ENCODE data around the gene NBR1. TPM values are rescaled to one million over a fixed set of nuclear protein-coding genes. Genes with fewer than 3 reads are reported as not detected.

NBR1 gene
- total and polyA plus RNA-seq, 2 of the 8 experiments (the other 6 are each of a cell fraction or from before 2014, with no cell fraction given) = 13.5 to 36.0 TPM

DNA sequence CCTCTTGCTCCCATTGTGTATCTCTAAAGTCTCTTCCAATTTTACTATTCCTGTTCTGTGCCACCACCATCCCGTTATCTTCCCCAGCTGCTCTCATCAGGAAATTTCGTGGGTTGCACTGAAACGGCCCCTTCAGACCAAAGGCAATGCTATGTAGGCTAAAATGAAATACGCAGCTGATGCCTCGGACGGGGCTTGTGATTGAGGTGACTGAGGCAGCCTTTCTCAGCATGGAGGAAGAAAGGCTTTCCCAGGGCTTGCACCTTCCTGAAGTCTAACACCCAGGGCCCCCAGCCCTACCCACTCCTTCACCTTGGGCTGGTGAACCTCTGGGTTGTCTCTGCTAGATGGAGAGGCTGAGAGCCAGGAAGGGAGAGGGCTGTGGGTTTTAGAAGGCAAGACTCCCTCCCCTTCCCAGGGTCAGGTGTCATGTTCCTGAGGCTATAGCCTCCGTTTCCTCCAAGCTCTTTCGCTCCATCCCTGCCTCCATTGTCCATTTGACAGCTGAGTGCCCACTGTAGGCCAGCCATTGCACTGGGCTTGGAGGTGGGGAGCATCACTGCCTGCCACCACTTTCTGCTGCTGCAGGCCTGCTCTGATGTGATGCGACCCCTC lies 49.6 kb downstream of the NBR1 start:
- no peak overlapping the region for H4K91ac ChIP-seq (replicated peaks; ENCODE audit: insufficient read length, low read length)
- ChIA-PET CTCF (ENCODE audit: partially characterized antibody) (interaction anchor here (0.6 kb wide), 2 partner anchors 370 to 524 kb away, joined by 3 to 4 read pairs; no protein-coding TSS in a partner anchor), POLR2A (ENCODE audit: partially characterized antibody) (interaction anchor here (1.6 to 10.3 kb wide), 3 partner anchors 9 to 223 kb away, joined by 3 to 123 read pairs (median 5); partner anchors contain the start of genes RPL27 and TMEM106A)
- no peak overlapping the region for H3K4me3 ChIP-seq (ENCODE audit: extremely low read depth in 1 of 4, insufficient read depth in 2 of 4, low read depth in 3 of 4, low read length in 4 of 4)
- no peak overlapping the region for H3K9ac ChIP-seq (replicated peaks in 1 of 4; ENCODE audit: extremely low read depth in 1 of 4, low read depth in 3 of 4, low read length in 3 of 4)
- no peaks in the 10 kb centered on the region for H3K4me1 ChIP-seq (replicated peaks in 1 of 4; ENCODE audit: control insufficient read depth in 3 of 4, insufficient read depth in 4 of 4, low read length in 3 of 4)
- no peak overlapping the region for H3K4ac ChIP-seq (replicated peaks; ENCODE audit: insufficient read length, low read depth, low read length)
- H3K79me1 ChIP-seq (ENCODE audit: low read depth, low read length) = no peaks in the 10 kb centered on the region
- no peak overlapping the region for H2BK12ac ChIP-seq (ENCODE audit: low read depth, low read length)
- peaks cover 0 to 2% (median 0%) of the 10 kb centered on the region in 4 experiments; a peak in 1 of 8 replicates for H3K36me3 ChIP-seq (ENCODE audit: control insufficient read depth in 2 of 4, insufficient read depth in 4 of 4, low read length in 3 of 4)
- no peak overlapping the region for H2BK5ac ChIP-seq (ENCODE audit: low read depth, low read length)
- DNase-seq (ENCODE audit: low read depth in 1 of 2, low spot score in 2 of 2) (peak in 1 of 2 experiments; percentile 30), FAIRE-seq (no peak)
- H2BK120ac ChIP-seq (replicated peaks; ENCODE audit: low read depth, low read length) = no peak overlapping the region
- H4K20me1 ChIP-seq (replicated peaks in 1 of 2; ENCODE audit: control insufficient read depth in 1 of 2, insufficient read depth in 2 of 2, low read length in 2 of 2) = no peaks in the 10 kb centered on the region
- no peak overlapping the region for H4K5ac ChIP-seq (ENCODE audit: insufficient read length, low read depth, low read length)
- H3K4me2 ChIP-seq (ENCODE audit: insufficient read depth in 1 of 2, low read depth in 2 of 2, low read length in 2 of 2) = no peak overlapping the region
- no peak overlapping the region for H3K27ac ChIP-seq (ENCODE audit: low read depth, low read length)
- no peaks in the 10 kb centered on the region; the same call in 1 of the 2 replicates for H3K23me2 ChIP-seq (ENCODE audit: low read depth, low read length)
- H3K79me2 ChIP-seq (ENCODE audit: control insufficient read depth in 1 of 2, insufficient read depth in 2 of 2, low read length in 2 of 2) = no peaks in the 10 kb centered on the region
- WGBS, 2 experiments (ENCODE audit: extremely low coverage in 1 of 2, insufficient coverage in 1 of 2, insufficient read length in 1 of 2, insufficient replicate concordance in 2 of 2, low coverage in 1 of 2, low lambda C conversion rate in 2 of 2, missing lambda C conversion rate in 1 of 2) = 91% methylated on average over 9 of the region's 9 CpGs; no CpG with 5 or more reads in 1 of the 2 experiments
- no peak overlapping the region for H2AK5ac ChIP-seq (ENCODE audit: low read depth, low read length)
- no peak overlapping the region for H2BK15ac ChIP-seq (ENCODE audit: low read length)
- H3K18ac ChIP-seq (ENCODE audit: extremely low read depth, low read length) = no peak overlapping the region
- no peaks in the 10 kb centered on the region; a peak in 1 of 4 replicates for H3K9me3 ChIP-seq (ENCODE audit: insufficient read depth in 2 of 2, low read depth in 1 of 2, low read length in 1 of 2)
- H2BK20ac ChIP-seq (ENCODE audit: low read length) = no peak overlapping the region
- H3K23ac ChIP-seq (ENCODE audit: insufficient read length) = no peak overlapping the region
- H4K8ac ChIP-seq (ENCODE audit: extremely low read depth, insufficient read depth, low read length) = no peak overlapping the region
- H3K56ac ChIP-seq (replicated peaks; ENCODE audit: insufficient read length, low read depth, low read length) = no peak overlapping the region
- no peak overlapping the region for H2AFZ ChIP-seq (ENCODE audit: low read length)
- H3K27me3 ChIP-seq (replicated peaks in 1 of 4; ENCODE audit: control insufficient read depth in 3 of 4, extremely low read depth in 1 of 4, insufficient read depth in 3 of 4, low read length in 3 of 4) = no peaks in the 10 kb centered on the region
- no peak overlapping the region for H3K14ac ChIP-seq (ENCODE audit: insufficient read length)
- TF ChIP-seq JUN (IDR thresholded peaks at IDR 0.05; ENCODE audit: low read depth, low read length) (no peak), EGR1 (IDR thresholded peaks at IDR 0.05; ENCODE audit: borderline replicate concordance, low read depth, low read length) (no peak), CHD2 (IDR thresholded peaks at IDR 0.05; ENCODE audit: low read length) (no peak), PHF8 (conservative IDR thresholded peaks at IDR 0.05; ENCODE audit: low read depth, low read length) (no peak), NRF1 (IDR thresholded peaks at IDR 0.05; ENCODE audit: low read depth, low read length) (no peak), SUZ12 (IDR thresholded peaks at IDR 0.05; ENCODE audit: low read length) (no peak), BCL11A (IDR thresholded peaks at IDR 0.05; ENCODE audit: low read depth in 2 of 2, low read length in 2 of 2) (no peak), BRCA1 (IDR thresholded peaks at IDR 0.05; ENCODE audit: low read depth, low read length) (no peak), KDM5A (IDR thresholded peaks at IDR 0.05; ENCODE audit: low read length) (no peak), POLR2A (IDR thresholded peaks at IDR 0.05; ENCODE audit: control extremely low read depth in 1 of 2, low read depth in 2 of 2, low read length in 2 of 2) (no peak), GTF2F1 (IDR thresholded peaks at IDR 0.05; ENCODE audit: borderline replicate concordance, low read depth, low read length) (no peak), CEBPB (IDR thresholded peaks at IDR 0.05; ENCODE audit: low read depth, low read length) (no peak), EZH2 (IDR thresholded peaks at IDR 0.05; ENCODE audit: low read depth, low read length, severe bottlenecking) (no peak), TEAD4 (IDR thresholded peaks at IDR 0.05; ENCODE audit: low read depth, low read length) (no peak), GABPA (IDR thresholded peaks at IDR 0.05; ENCODE audit: borderline replicate concordance, insufficient read depth, low read length) (no peak)
